SK-MEL-5 (cell line): ENCODE measurements around the gene APOO. TPM values are rescaled to one million over a fixed set of nuclear protein-coding genes. Genes with fewer than 3 reads are reported as not detected.
"Not testable (repeated sequence)": the region's sequence is repeated elsewhere in the genome, so short reads cannot be mapped to it uniquely, and the experiment has no call there.

Experiments used
- DNase-seq: peaks from one replicate; pipeline ENCODE4 v3.0.0-alpha.2; 2016; ENCODE audit warnings: low read depth, low spot score
- in situ Hi-C: cut with HindIII; loops from 2 replicates; pipeline ENCODE4 v1.10.0; 2016; ENCODE audit warnings: low sequenced_read_pairs, high pct_unique_total_duplicates, low pct_unique_long_range_greater_than_20kb
- total RNA-seq: library from RNA; depleted of rRNA; stranded (reverse); fragments of >200 nt; shearing (Covaris generic); gene quantifications from 2 replicates; pipeline ENCODE4 v1.2.3, GENCODE V29; 2014

APOO gene
- total RNA-seq, 1 experiment from 2014 or later: 38.6 TPM

DNA sequence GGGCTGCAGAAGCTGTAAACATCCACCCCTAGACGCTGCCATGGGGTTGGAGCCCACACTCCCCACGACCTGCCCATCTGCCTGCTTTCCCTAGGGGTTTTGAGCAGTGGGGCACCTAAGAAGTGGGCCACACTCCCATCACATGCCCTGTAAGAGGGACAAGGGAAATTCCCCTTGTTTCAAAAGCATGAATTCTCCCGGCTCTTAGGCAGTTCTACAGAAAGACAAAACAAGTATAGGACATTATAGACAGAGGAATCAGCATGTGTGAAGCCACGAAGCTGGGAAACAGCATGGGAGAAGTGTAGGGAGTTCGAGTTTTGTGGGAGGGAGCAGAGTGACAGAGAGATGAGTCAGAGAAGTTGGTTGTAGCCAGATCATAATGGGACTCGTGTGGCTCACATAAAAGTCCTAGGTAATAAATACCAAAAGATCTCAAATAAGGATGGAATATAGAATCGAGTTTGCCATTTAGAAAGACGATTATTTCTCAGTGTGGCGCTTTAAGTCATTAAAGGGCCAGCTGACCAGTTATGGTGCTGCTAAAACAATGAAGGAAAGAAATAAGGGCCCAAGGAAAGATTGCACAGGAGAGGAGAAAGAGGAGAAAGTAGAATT, 23.9 kb downstream of the APOO start:
- in situ Hi-C loops: no loop called here
- peak; percentile 36 for DNase-seq

DNA sequence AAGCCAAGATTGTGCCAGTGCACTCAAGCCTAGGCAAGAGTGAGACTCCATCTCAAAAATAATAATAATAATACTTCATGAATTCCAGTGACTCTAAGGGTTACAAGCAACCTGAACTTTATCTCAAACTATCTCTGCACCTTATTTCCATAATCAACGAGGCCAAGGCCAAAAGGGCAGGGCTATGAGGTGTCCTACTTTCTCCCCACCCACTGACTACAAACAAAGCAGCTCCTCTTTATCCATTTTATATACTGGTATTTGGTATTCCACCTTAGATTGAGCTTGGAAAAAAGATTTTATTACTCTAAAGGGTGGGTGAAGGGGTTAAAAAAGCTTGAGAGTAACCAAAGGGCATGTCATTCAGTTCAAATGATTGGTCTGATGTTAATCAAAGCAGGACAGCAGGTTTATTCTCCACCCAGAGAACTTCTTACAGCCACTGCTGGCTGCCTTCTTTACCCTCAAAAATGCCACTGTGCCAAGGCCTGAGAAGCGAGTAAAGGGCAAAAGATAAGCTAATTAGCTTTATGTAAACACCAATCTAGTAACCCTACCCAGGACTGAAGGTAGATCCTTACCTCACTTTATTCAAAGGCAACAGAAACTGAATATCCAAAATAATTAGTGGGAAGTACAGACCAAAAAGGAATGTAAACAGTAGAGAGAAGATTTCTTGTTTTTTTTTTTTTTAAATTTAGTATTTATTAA, 28.2 kb downstream of the APOO start:
- no peak for DNase-seq
- in situ Hi-C loops: no loop called here

DNA sequence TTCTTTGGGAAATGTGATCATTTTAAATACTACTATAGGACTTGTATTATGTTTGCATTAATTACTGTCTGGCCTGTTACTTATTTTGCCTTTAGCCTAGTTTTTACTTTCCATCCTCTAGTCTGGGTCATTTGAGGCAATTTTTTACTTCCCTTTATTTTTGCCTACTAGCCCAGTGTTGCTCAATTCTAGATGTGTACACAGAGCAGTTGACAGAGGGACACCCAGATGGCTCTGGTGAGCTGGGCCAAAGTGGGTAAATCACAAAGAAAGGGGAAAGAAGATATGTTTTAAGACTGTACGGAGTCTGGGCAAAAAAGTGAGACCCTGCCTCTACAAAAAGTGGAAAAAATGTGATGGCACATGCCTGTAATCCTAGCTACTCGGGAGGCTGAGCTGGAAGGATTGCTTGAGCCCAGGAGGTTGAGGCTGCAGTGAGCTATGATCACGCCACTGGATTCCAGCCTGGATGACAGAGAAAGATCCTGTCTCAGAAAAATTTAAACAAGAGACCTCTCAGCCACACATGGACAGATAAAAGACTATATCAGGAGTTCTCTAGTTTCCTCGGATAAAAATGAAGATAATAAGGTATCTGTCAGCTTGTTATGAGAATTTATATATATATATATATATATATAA, 35.7 kb downstream of the APOO start:
- no peak for DNase-seq
- in situ Hi-C loops: no loop called here

DNA sequence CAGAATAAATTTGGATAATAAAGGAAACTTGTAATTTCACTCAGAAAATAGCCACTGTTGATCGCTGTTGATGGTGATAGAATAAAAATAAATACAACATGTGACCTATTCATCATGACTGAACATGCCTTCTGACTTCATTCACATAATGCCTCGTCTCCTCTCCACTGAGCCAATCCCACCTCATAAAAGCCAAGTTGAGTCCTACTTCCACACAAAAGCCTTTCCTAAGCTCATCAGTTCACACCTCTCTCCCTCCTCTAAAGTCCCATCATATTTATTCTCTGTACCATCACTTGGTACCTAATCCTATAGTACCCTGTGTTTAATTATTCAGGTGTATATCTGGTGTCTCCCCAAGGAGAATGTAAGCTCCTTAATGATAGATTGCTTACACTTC, 37.7 kb downstream of the APOO start:
- in situ Hi-C loops: no loop called here
- no peak for DNase-seq

DNA sequence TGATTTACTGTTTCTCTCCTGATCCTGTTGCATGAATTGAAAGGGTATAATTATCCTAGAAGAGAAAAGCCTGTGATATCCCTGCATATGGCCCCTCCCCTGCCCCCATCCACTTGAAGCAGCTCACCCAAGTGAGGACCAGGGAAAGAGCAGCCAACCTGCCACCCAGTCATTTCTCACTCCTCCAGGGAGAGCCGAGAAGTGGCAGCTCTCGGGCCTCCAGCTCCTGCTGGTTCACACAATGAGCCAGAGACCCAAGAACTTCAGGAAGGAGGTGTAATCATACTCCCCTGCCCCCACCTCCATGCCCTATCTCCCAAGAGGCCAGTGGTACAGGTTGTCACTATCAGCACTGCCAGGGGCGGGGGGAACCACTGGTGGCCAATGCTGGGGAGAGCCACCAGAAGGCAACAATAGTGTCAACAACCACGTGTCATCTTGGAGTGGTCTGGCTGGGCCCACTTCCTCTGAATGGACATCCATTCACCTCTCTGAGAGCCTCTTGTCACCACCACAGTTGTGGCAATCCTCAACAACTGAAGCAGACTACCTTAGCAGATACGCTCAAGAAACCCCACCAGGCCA, 42.9 kb downstream of the APOO start:
- in situ Hi-C loops: no loop called here
- no peak for DNase-seq

DNA sequence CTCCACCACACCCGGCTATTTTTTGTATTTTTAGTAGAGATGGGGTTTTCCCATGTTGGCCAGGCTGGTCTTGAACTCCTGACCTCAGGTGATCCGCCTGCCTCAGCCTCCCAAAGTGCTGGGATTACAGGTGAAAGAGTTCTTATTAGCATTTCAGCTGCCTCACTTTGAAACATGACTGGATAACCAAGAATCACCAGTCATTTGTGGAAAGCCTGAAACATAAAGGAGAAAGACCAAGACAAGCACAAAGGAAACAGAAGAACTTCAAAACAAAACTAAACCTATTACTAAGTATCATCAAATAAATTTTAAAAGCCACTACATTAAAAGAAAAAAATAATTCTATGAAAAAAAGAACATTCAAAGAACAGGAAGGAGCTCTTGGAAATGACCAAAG, 45.8 kb downstream of the APOO start:
- DNase-seq, in situ Hi-C loops: not testable (repeated sequence)

DNA sequence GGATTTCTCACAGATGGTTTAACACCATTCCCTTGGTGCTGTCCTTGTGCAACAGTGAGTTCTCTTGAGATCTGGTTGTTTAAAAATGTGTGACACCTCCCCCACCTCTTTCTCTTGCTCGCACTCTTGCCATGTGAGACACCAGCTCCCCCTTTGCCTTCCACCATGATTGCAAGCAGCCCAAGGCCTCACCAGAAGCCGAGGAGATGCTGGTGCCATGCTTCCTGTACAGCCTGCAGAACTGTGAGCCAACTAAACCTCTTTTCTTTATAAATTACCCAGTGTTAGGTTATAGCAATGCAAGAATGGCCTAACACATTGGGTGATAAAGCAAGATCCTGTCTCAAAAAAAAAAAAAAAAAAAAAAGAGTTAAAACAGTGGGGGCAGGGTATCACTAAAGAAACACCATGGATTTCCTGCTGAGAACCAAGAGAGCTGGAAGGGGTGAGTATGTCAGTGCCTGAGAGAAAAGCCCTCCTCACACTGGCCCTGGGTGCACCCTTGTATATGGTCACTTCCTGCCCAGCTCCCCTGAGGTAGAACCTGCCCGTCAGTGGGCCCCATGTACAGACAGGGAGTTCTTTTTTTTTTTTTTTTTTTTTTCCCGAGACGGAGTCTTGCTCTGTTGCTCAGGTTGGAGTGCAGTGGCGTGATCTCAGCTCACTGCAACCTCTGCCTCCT, 46.4 kb downstream of the APOO start:
- in situ Hi-C loops: no loop called here
- no peak for DNase-seq

DNA sequence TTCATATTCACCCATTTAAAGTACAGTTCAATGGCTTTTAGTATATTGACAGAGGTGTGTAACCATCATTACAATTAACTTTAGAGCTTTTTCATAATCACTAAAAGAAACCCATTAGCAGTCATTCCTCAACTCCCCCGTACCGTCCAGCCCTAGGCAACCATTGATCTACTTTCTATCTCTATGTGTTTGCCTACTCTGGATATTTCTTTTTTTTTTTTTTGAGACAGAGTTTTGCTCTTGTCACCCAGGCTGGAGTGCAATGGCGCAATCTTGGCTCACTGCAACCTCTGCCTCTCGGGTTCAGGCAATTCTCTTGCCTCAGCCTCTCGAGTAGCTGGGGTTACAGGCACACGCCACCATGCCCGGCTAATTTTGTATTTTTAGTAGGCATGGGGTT, 48.5 kb downstream of the APOO start:
- in situ Hi-C loops, DNase-seq: not testable (repeated sequence)

DNA sequence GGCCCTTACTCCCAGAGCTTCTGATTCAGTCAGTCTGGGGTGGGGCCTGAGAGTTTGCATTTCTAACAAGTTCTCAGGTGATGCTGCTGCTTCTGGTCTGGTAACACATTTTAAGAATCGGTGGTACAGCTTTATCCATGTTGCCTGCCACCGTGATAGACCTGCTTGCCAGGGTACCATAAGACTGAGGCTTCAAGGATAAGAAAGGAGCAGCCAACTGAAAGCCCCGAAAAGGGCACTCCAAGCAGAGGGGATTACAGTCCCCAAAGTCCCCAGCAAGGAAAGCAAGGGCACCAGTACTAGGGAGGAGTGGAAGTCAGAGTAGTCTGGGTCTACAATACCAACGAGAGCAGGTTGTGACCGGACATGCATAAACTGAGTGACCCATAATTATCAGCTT, 49.8 kb downstream of the APOO start:
- in situ Hi-C loops: no loop called here

DNA sequence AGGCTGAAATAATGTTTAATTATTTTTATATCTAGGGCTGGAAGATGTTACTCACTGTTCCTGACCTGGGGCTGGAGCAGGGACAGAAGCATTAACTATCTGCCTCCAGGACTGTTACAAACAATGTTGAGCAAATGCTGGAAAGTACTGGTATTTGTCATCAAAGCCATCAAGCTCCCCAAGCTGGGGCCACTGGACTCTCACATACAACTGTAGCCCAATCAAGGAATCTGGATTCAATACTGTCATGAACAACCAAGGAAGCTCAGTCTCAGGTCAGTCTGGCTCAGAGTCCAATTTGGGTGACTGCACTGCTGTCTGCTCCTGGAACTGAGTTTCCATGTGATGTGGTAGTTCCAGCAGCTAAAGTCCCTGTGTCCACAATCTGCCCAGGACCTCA, 50.4 kb downstream of the APOO start:
- in situ Hi-C loops: no loop called here
- no peak for DNase-seq

More for the DNA sequence above, 49.8 kb downstream of the APOO start:
- no peak for DNase-seq

DNA sequence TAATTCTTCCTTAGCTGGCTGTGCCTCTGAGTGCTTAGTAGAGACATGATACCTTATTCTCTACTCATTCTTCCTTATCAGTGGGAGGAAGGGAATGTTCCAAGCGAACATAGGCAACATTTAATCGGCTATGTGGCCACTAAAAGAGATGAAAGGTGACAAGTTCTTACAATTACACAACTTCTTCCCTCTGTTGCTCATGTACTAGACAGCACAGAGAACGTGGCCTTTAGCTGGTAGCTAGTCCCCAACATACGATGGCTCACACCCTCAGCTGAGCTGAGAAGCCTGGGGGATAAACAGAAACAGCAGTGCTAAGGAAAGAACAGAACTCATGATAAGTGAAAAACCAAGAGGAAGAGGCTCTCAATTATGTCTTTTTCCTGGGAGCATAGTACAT, 52.2 kb downstream of the APOO start:
- no peak for DNase-seq
- in situ Hi-C loops: no loop called here

DNA sequence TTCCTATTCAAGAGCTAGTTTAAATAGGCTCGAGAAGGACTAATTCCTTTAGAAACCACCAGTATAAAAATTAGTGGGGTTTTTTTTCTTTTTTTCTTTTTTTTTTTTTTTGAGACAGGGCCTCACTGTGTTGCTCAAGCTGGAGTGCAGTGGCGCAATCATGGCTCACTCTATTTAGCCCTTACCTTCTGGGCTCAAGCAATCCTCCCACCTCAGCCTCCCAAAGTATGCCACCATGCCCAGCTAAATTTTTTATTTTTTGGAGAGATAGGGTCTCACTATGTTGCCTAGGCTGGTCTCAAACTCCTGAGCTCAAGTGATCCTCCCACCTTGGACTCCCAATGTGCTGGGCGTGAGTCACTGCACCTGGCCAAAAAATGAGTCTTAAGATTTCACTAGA, 52.8 kb downstream of the APOO start:
- in situ Hi-C loops: no loop called here
- no peak for DNase-seq

DNA sequence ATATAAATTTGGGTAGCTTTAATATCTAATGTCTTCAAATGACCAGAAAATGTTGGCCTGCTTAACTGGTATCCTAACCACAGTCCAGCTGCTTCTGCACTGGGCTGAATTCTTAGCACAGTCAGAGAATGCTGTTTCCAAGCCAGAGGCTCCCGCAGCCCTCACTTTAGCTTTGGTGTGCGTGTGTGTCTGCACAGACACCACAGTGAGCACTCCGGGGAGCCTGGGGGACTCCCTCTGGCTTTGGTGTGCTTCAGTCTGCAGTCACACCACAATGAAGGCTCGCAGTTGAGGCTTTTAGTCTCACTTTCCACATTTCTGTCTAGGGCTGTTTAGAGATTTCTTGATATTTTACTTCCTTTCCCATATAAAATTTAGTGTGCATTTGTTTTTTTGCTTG, 53.6 kb downstream of the APOO start:
- no peak for DNase-seq
- in situ Hi-C loops: no loop called here

DNA sequence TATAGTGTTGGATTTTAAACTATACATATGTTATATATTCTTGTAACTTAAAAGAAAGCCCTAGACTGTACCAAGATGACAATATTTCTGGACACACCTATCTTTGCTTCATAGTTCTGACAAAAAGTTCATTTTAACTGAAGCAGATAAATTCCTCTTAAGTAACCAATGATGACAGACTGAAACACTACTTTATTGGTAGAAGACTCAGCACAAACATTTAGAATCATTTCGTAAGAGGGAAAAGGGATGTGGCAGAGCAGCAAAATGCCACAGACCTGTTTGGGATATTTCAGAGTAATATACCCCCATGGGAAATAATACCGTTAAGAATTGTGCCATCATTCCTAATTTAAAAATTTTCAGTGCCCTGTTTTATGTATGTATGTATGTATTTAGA, 56.2 kb downstream of the APOO start:
- in situ Hi-C loops: no loop called here
- DNase-seq: no peak

DNA sequence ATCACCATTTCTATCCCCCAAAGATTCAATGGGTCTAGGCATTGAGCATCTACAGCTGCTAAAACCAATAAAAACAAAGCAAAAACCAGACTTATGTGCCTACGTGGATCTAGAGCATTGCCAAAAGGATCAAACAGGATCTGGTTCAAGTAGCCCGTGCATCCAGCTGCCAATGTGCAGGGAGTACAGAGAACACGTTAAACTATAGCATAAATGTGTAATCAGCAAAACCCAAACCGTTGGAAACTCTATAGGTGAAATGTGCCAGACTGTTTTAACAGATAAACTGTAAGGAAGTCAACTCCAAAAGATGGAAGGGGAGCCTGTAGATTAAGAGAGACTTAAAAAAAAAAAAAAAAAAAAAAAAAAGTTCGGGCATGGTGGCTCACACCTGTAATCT, 58.5 kb downstream of the APOO start:
- DNase-seq: no peak
- in situ Hi-C loops: no loop called here

DNA sequence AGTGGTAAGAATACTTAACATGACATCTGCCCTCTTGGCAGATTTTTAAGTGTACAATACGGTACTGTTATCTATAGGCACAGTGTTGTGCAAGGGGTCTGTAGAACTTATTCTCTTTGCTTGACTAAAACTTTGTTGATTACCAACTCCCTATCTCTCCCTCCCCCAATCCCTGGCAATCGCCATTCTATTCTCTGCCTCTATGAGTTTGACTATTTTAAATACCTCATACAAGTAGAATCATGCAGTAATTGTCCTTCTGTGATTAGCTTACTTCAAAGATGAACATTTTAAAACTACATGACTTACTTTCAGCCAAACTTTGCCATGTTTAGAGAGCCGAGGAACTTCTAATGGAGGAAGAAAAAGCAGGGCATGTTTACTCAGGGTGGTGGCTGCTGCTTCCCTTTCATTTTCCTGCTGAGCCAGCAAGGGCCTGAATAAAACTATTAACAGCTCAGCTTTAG, 62.4 kb downstream of the APOO start:
- peak; percentile 63 for DNase-seq
- in situ Hi-C loops: no loop called here

DNA sequence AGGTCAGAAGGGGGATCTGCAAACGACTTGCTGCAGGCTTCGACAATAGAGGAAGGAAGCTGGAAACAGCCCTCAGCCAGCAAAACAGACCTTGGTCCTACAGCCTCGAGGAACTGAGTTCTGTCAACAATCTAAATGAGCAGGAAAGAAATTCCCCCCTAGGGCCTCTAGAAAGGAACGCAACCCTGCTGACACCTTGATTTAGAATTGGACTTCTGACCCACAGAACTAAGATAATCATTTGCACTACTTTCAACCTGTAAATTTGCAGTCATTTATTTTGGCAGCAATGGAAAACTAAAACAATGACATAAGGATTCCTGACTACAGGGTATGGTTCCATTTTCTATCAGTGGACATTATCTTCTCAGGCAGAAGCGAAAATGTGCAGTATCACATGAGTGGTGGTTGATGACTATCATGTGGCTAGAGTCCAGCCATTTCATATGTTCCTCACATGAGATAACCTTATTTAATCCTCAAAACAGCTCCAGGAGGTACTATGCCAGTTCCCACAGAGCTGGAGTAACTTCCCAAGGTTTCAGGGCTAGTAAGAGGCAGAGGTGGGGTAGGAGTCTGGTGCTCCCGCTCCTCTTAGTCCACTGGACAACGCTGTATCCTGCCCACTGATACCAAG, 63.1 kb downstream of the APOO start:
- peak; percentile 89 for DNase-seq
- in situ Hi-C loops: no loop called here
